Pancreas (tissue), 10 donors: ENCODE data around the gene GSTM4. TPM values are rescaled to one million over a fixed set of nuclear protein-coding genes. Genes with fewer than 3 reads are reported as not detected.

ENCODE experiments used
- ATAC-seq, 4 donors: fragments of 200-7000 bp; cut with Tn5 transposase; one replicate each; pipeline versions ENCODE4 v1.8.0 to v1.9.1; 2020; ENCODE audit warnings: mild to moderate bottlenecking in 4 of 4, moderate library complexity in 4 of 4
- DNase-seq, 6 donors: peaks; one replicate each; pipeline ENCODE4 v3.0.0-alpha.2; 2020
- FAIRE-seq: peaks from 2 replicates; lab custom pipeline; 2012; peaks lifted over from hg19 to GRCh38; lab: Jason Lieb, UNC
- H3K27ac ChIP-seq, 4 donors: fragments of 200-600 bp; sonication (generic); 1 replicate in 3 of 4; 2 replicates in 1 of 4; pipeline versions ENCODE4 v1.5.0 to v1.8.0; 2020
- H3K27me3 ChIP-seq, 4 donors: fragments of 200-600 bp; one replicate each; pipeline ENCODE4 v1.8.0; 2021
- H3K36me3 ChIP-seq, 3 donors: fragments of 200-600 bp; sonication (generic) in 1 of 3; one replicate each; pipeline versions ENCODE4 v1.5.0 to v1.8.0; 2020 to 2021
- H3K4me1 ChIP-seq, 3 donors: fragments of 200-600 bp; one replicate each; pipeline ENCODE4 v1.8.0; 2021
- H3K4me3 ChIP-seq, 4 donors: fragments of 200-600 bp; sonication (generic) in 2 of 4; one replicate each; pipeline versions ENCODE4 v1.5.0 to v1.8.0; 2020 to 2021
- H3K9me3 ChIP-seq, 4 donors: fragments of 200-600 bp; one replicate each; pipeline ENCODE4 v1.8.0; 2021
- CTCF ChIP-seq, 4 donors: fragments of 200-600 bp; sonication (generic) in 3 of 4; IDR thresholded peaks; one replicate each; pipeline versions ENCODE4 v1.5.0 to v1.8.0; 2021; ENCODE audit warnings: antibody characterized with exemption in 4 of 4
- WGBS, 2 donors: extraction: QIAGEN DNeasy Blood & Tissue Kit; methylation state at CpG; one replicate each; pipeline ENCODE4 v1.1.7; 2013; 5-methylcytosine and 5-hydroxymethylcytosine counted together
- intact Hi-C, 3 donors: fragments of 100-400 bp; cut with DNase I; formaldehyde crosslinking; loops; one replicate each; pipeline versions ENCODE4 v1.11.1 to v1.14.2; 2022
- polyA plus RNA-seq, 2 donors: library from polyadenylated mRNA; stranded (reverse); fragments of 200-250 nt; gene quantifications; one replicate each; pipeline ENCODE4 v1.2.3, GENCODE V29; 2013
- total RNA-seq, 6 donors: library from RNA; stranded (reverse); fragmentation: NEBNext Ultra II Directional in 4 of 6; extraction: Animal tissue kit (Norgen Biotek cat#: 25700) in 4 of 6; gene quantifications; one replicate each; pipeline versions ENCODE4 v1.2.1 to v1.2.4, GENCODE V29; 2021 to 2023
- donor health status: healthy with polysubstance abuse.
- donor health status: DM: no; HTN: no; CAD: no; lungs with moderate emphysema.
- donor health status: DM: no; HTN: no; CAD: no.
- donor health status: control.
- donor health status: control.
- donor health status: Bipolar disorder and iron deficiency.
- donor health status: DM: yes; HTN: yes; CAD: no.
- donor health status: DM: no; HTN: no; CAD: no.
- donor health status: DM: no; HTN: no; CAD: no.
- donor health status: DM: yes; HTN: yes; CAD: no.

Gene GSTM4
- total and polyA plus RNA-seq, 8 donors = 13.4 to 36.6 (median 19.8) TPM

DNA sequence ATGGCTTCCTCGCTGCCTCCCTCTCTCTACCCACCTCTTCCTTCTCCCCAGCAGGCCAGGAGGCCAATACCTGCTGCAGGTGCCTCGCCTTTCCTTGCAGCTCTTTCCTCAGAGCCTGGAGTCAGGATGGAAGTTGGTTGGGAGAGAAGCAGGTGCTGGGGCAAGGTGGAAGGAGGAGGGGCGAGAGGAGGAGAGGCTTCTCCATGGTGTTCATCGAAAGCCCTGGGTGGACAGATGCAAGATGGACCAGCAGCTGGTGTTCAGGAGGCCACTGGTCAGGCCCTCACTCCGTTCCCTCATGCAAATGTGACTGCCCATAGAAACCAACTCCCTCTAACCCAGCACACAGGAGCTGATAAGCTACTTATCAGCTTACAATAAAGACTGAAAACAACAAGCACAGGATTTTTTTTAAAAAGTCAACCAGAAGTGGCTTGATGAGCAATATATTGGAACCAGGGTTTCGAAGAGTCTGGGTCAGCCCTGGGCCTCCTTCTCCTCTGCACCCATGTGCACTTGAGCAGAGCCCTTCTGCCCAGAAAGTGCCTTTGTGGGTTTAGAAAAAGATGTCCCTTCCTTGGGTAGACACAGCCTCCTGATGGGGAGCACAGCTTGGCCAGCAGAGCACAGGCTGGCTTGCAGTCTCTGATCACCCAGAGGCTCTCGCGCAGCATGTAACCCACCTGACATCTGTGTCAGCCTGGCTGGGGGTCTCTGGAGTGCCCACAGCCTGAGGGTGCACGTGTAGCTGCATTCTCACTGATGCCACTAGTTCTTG is 16.6 kb upstream of the GSTM4 start:
- Histone ChIP-seq H3K36me3 (no peaks in the 10 kb centered on the region), H3K4me1 (peaks cover 0 to 6% (median 0%) of the 10 kb centered on the region in 3 donors), H3K4me3 (no peak overlapping the region), H3K27ac (no peak overlapping the region), H3K27me3 (no peaks in the 10 kb centered on the region), H3K9me3 (no peaks in the 10 kb centered on the region)
- 74 to 81% methylated on average over 9 of the region's 9 CpGs for WGBS, 2 donors
- ATAC-seq = no peak
- intact Hi-C loops = loop anchor here (5.0 to 10.0 kb wide), 4 partner anchors 94 to 346 kb away; partner anchors contain the start of genes AHCYL1 (in 2 of the 3) and GNAI3 (in 1 of the 3)
- no peak for DNase-seq
- no peak for TF ChIP-seq CTCF (IDR thresholded peaks at IDR 0.05)
- no peak for FAIRE-seq

GRCh38 chr1:109639841-109640184 is 16.1 kb upstream of the GSTM4 start:
- TF ChIP-seq CTCF (IDR thresholded peaks at IDR 0.05) = no peak
- Histone ChIP-seq H3K27me3 (no peaks in the 10 kb centered on the region), H3K27ac (no peak overlapping the region), H3K4me3 (no peak overlapping the region), H3K36me3 (no peaks in the 10 kb centered on the region), H3K9me3 (no peaks in the 10 kb centered on the region), H3K4me1 (peaks cover 0 to 6% (median 0%) of the 10 kb centered on the region in 3 donors)
- ATAC-seq = no peak
- intact Hi-C loops = loop anchor here (5.0 to 10.0 kb wide), 4 partner anchors 95 to 345 kb away; partner anchors contain the start of genes AHCYL1 (in 2 of the 3) and GNAI3 (in 1 of the 3)
- no peak for FAIRE-seq
- 37 to 41% methylated on average over 6 of the region's 6 CpGs for WGBS, 2 donors
- peak in 1 of 6 donors; percentile 6 for DNase-seq

- Histone ChIP-seq H3K36me3 (no peaks in the 10 kb centered on the region), H3K4me1 (peaks cover 0 to 6% (median 0%) of the 10 kb centered on the region in 3 donors), H3K9me3 (no peaks in the 10 kb centered on the region), H3K27me3 (no peaks in the 10 kb centered on the region), H3K4me3 (no peak overlapping the region), H3K27ac (no peak overlapping the region)
- ATAC-seq (peak; percentile 62 to 89 (median 84)), DNase-seq (peak; percentile 66 to 99 (median 91)), FAIRE-seq (no peak)
- peak; percentile 92 to 99 (median 94) for TF ChIP-seq CTCF (IDR thresholded peaks at IDR 0.05)
- 36 to 41% methylated on average over 5 of the region's 5 CpGs for WGBS, 2 donors
- intact Hi-C loops = loop anchor here in 1 of 3 donors (5.0 kb wide), 1 partner anchor 132 kb away; no protein-coding TSS in a partner anchor
These were observed 15.5 kb upstream of the GSTM4 start for GRCh38 chr1:109640285-109640865.

DNA sequence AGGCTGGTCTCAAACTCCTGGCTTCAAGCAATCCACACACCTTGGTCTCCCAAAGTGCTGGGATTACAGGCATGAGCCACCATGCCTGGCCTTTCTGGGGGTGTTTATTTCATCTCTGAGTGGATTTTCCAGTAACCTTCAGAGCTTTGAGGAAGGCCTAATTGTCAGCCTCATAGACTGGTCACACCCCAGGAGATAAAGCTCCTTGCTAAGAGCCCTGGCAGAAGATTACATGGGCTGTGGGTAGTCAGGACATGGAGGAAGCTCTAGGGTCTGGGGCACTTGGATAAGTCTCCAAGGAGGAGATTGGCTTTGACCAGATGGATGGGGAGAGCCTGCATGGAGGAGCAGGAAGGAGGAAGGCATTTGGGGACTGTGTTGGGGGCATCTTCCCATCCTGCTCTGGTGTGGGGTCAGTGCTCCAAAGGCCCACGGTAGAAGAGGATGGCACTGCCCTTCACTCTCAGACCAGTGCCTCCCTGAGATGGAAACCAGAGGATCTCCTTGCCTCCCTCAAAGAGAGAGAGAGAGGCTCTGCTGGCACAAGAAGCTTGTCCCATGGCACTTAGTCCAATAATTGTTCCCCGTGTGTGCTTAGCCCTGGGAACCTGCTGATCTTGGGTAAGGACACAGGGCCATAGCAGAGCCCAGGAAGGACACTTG is 14.7 kb upstream of the GSTM4 start:
- Histone ChIP-seq H3K4me1 (peaks cover 0 to 6% (median 0%) of the 10 kb centered on the region in 3 donors), H3K27me3 (no peaks in the 10 kb centered on the region), H3K27ac (no peak overlapping the region), H3K9me3 (no peaks in the 10 kb centered on the region), H3K4me3 (no peak overlapping the region), H3K36me3 (no peaks in the 10 kb centered on the region)
- intact Hi-C loops = loop anchor here in 1 of 3 donors (5.0 kb wide), 1 partner anchor 131 kb away; no protein-coding TSS in a partner anchor
- no peak for TF ChIP-seq CTCF (IDR thresholded peaks at IDR 0.05)
- WGBS, 2 donors = 62 to 77% methylated on average over 2 of the region's 2 CpGs
- no peak for DNase-seq
- ATAC-seq = no peak
- FAIRE-seq = no peak
